Raji (cell line): Measurements from ENCODE around the gene RFTN1.

Experiments used
- POLR2A ChIP-seq: IDR thresholded peaks from 2 replicates; pipeline ENCODE4 v1.6.1; 2011; ENCODE audit warnings: low read depth, low read length, control low read depth; ENCODE audit not compliant: insufficient read depth

Gene RFTN1

DNA sequence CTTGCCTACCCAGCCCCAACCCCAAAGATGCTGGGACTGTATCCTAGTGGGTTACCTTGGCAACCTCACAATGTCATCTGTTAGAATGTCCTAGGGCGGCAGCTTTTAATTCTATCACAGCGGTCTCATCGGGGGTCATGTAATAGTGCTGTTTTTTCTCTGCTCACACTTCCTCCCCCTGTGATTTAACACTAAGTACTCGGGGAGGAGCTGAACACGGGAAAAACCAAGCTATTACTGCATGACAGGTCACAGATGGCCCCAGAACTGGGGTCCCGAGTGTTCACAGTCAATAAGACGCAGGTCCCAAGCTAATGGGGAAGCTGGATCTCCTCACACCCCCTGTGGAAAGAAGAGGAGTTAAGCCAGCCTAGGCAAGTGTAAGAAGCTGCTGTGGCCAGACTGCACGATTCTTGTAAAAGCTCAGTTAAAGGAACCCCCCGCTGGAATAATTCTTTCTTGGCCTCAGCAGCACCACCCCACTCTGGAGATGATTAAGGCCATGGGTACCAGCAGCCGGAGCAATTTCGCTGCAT, 2.5 kb upstream of the RFTN1 start:
- TF ChIP-seq POLR2A = peak; percentile 18; the same call in 1 of the 2 replicates

DNA sequence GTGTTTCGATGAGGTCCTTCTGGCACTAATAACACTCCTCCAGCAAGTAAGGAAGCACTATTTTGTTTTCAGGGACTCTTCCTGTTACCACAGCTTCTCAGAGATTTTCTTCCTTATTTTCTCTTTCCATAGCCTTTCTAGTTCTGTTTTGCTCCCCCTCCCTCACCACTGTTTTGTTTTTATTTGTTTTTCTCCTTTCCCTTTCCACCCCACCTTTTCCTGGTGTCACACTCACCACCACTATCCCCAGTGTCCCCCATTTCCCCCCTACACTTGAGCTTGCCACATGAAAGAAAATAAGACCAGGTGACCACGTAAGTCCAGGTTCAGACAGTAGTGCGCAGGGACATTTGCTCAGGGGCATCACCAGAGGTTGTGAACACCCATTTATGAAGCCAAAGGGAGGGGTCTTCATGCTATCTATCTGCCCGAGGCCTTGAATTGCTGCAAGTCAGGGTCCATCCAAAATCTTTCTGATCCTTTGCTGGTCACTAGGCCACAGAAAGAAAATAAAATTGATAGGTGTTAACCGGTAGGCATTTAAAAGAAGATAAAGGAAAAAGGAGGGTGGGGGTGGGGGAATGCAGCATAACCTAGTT, 1.4 kb upstream of the RFTN1 start:
- no peak for TF ChIP-seq POLR2A

DNA sequence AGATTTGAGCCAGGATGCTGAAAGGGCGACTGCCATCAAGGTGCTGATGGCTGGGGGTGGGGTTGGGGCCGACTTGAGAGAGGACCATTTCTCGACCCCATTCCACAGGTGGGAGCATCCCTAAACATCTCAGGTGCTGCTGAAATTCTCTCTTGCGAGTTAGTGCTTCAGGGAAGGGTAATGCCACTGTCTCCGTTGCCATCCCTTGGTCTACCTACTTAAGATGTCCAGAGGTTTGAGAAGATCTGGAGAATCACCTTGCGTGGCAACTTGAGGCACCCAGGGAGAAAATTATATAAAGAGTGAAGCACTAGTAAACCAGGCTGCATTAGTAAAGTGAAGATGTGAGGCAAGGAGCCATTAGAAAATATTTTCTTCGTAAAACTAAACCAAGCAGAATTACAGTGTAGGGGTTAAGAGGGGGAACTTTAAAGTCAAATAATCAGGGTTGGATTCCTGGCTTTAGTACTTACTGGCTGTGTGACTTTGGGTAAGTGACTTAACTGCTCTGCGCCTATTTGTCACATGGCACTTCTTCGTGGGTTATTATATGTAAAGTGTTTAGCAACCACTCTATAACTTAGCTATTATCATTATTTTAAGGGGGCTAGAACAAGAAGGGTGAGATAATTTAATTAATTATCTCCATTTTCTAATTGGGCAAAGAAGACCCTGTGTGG, 662 bp upstream of the RFTN1 start:
- TF ChIP-seq POLR2A = no peak

DNA sequence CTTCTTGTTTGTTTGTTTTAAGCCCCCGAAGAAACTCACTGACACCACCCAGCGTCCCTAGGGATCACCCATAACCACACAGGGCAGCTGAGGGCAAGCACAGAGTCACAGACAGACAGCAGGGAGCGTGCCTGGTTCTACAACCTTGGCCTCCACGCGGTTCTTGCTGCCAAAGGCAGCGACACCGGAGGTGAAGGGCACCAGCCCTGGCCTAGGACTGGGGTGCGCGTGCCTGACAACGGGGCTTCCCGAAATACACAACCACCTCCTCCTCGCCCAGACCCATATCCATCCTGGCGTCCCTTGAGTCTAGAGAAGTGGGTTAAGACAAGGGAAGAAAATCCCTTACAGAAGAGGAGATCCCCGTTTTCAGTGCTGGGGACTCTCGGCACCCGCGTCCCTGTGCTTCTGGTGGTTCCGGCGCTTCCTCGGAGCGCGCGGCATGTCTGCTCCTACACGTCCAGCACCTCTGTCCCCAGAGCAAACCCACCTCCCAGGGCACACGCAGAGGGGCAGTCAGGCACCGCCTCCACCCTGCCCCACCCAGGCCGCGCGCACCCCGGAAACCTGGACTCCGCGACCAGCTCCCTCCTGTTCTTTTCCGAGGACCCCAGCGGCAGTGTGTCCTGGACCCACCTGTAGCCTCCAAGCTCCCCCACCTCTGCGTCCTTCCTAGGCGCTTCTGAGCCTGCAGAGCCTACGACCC, 911 bp downstream of the RFTN1 start:
- TF ChIP-seq POLR2A = peak; percentile 56; the same call in 1 of the 2 replicates

DNA sequence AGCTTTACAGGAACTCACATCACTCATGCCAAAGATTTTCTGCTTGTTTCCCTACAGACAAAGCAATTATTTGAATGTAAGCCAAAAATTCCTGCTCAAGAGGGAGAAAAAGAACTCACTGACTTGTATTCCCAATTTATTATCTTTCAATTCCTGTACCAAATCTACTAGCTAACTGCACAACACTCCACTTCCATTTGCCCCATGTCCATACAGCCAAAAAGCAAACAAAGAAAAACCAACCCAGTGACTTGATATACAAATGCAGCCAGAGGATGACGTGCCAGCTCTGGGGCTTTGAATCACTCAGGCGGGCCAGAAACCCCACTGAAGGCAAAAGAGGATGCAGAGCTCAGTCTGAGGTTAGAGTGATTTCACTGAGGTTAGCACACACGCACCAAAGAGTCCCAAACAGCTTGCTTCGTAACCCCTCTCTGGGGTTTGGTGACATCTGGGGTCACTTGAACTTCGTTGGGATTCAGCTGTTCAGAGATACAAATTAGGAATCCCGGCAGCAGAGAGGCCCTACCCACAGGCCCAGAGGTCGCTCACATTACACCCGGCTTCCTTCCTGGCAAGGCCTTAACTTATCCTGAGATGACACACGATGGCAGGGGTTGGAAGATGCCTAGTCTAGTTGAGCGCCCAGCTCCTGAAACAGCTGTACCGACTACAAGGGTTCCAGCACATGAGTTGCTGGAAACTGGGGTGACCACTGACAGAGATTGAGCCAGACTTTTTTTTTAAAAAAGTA, 1.6 kb downstream of the RFTN1 start:
- peak; percentile 15; the same call in 1 of the 2 replicates for TF ChIP-seq POLR2A

DNA sequence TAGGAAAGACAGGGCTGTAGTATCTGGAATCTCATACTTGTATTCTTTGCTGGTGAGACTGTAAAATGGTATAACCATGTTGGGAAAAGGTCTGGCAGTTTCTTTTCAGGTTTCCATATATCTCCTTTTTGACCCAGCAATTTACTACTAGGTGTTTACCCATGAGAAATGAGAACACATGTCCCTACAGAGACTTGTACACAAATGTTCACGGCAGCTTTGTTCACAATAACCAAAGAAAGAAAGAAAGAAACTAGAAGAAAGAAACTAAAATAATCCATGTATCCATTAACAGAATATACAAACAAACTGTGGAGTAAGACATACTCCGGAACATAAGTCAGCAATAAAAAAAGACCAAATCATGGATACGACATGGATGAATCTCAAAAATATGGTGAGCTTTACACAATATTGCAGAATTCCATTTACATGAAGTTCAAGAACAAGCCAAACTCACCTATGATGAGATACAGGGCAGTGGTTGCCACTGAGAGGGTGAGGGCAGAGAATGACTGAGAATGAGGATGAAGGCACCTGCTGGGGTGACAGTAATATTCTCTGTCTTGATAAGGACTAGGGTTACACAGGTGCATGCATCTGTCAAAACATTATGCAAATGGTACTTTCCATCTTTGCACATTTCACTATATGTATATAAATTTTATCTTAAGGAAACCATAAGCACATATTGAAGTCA, 2.7 kb downstream of the RFTN1 start:
- peak; percentile 48; the same call in 1 of the 2 replicates for TF ChIP-seq POLR2A

DNA sequence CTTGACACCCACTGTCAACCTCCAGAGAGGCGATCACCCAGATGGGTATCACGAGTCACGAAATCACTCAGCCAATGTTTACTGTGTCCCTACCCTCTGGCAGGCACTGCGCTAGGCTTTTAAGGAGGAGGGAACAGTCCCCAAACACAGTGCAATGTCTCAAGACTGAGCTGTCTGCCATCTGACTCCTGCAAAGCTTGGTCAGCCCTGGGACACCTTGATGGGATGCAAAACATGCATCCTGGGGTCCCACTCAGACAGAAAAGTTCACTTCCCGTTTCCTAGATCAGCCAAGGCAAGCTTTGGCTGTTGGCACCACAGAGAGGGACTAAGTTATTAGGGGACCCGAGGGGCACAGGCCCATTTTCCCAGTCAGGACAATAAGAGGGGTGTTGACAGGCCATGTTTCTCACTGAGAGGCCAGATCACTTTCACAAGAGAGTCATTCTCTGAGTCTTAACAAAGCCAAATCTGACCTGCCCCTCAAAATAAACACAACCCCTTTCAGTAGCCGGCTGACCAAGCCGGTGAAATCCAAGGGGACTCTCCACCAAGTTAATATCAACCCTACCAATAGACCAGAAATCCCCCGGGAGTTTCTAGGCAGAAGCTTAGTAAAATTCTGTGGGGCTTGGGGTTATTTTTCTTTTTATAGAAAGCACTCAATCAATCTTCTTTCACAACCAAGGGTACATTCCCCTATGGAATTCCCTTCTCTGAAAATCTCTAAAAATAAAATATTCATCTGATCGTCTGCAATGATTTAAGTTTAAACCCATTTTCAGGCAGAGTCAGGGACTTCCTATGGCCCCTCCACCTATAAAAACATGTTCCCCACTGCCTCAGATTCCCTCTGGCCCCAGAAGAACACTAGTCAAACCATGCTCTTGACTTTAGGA, 3.5 kb downstream of the RFTN1 start:
- peak; percentile 33; the same call in 1 of the 2 replicates for TF ChIP-seq POLR2A

DNA sequence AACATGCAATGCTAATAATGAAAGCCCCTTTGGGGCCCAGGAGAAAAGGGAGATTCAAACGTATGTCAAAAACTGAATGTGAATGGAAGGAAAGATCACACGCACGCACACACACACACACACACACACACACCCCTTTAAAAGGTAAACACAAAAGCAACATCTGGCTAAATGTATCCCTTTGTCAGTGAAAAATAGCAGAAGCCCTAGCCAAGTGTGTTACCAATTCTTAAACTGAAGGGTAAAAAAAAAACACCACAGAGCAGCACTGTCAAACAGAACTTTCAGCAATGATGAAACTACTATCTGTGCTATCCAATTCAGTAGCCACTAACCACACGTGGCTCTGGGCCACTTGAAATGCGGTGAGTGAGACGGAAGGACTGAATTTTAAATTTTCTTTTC, 4.9 kb downstream of the RFTN1 start:
- TF ChIP-seq POLR2A = no peak

DNA sequence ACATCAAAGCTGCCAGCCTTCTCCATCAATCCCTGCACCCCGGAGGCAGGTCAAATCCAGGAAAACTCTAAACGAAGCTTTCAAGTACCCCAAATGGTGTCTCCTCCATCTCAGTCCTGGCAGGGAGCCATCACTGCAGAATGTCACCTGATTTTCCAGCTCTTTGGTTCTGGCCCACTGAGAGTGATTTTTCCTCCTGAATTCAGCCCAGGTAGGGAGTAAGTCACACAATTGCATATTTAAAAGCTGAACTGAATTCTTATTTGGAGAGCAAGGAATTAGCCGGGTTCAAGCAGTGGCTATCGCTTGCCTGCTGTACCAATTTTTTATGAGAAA, 5.3 kb downstream of the RFTN1 start:
- TF ChIP-seq POLR2A = no peak

DNA sequence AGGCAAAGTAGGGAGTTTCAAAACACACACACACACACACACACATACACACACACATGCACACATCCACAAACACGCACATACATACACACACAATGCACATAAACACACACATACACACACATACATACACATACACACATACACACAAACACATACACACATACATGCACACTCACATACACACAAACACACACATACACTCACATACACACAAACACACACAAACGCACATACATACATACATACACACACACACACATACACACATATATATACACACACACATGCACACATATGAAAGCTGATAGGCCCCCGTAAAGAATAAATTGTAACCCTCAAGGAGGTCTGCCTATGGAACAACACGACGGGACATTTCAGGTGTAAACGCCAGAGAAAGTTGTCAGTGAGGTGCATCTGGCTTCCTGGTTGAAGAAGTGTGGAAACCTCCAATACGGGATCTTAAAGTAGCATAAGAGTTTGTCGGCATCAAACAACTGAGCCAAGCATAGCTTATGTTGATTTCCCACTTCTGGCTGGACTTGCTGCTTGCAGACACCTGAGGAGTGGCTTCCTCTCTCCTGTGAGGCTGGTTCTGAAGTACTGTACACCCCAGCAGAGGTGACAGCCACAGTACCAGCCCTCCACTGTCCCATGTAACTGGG, 5.8 kb downstream of the RFTN1 start:
- TF ChIP-seq POLR2A = no peak

DNA sequence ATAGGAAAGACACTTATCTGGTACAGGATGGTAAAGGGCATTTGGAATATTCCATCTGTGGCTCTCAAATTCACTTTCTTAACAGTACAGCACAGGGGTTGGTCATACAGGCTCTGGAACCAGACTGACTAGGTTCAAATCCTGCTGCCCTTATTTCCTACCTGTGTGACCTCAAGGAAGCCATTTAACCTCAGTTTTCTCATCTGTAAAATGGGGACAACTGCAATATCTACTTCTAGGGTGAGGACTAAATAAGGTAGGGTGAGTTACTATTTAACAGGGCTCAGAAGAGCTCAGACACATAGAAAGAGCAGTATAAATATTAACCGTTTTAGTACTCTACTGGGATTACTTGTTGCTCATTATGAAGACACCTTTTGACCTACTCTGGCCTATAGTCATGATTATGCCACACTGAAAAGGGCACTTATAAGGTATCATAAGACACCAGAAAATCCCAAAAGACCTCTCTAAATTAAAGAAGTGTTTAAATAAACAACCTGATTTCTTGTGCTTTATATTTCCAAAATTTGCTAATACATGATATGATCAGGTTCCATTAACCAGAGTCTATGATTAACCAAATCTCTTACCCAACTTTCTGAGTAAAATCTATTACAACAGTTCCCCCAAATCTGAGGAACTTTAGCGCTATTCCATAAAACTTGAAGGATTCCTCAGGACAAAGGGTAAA, 6.5 kb downstream of the RFTN1 start:
- no peak for TF ChIP-seq POLR2A

DNA sequence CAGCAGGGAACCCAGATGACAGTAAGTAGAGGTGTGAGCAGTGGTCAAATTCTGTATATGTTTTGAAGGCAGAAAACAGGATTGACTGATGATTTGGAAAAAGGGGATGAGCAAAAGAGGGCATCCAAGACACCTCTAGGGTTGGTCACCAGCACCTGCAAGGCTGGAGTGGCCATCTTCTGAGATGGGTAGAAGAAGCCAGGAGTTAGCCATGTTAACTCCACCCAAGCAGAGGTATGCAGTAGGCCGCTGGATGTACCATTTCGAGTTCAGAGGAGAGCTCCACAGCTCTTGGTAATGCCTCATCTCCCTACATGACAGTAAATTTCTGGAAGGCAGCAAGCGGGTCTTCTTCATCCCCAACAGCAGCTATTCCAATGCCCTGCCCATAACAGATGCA, 7.0 kb downstream of the RFTN1 start:
- no peak for TF ChIP-seq POLR2A

DNA sequence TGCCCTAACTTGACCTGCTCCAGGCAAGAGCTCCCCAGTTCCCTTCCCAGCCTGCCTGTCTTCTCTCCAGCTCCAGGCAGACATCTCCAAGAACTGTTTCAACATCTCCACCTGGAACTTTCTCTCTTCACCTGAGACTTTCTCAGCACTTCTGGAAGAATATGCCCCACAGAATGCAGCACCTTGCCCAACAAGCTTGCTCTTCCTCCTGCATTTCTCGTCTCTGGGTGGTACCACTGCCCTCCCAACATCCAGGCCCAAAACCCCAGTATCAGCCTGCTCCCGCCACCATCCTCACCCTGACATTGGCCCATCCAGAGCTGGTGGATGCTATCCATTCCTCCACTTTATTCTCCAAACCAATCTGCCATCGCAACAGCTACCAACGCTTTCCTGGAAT, 8.8 kb downstream of the RFTN1 start:
- no peak for TF ChIP-seq POLR2A
